HG03378 (cell line): ENCODE measurements around the gene WNT5A.
"Not testable (repeated sequence)": the region's sequence is repeated elsewhere in the genome, so short reads cannot be mapped to it uniquely, and the experiment has no call there.

ENCODE experiments used
- ATAC-seq: cut with Tn5 transposase; IDR thresholded peaks from one replicate; pipeline ENCODE4 v1.9.1; 2021; ENCODE audit warnings: mild to moderate bottlenecking, moderate library complexity; ENCODE audit not compliant: unreplicated experiment

WNT5A gene

DNA sequence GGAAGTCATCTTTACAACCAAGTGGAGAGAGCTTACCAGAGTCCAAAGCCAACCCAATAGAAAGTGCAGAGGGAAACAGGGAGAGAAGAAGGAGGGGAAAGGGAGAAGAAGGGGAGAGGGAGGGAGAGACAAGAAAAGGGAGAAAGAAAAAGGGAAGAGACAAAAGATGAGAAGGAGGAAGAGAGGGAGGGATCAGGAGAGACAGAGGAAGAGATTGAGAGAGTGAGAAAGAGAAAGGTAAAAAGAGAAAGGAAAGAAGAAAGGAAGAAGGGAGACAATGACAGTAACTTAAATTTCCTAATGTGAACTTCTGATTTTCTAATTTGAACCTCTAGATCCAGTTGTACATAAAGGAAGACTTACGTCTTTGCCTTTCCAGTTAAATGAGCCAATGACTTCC is 20.7 kb upstream of the WNT5A start:
- ATAC-seq, result no peak

DNA sequence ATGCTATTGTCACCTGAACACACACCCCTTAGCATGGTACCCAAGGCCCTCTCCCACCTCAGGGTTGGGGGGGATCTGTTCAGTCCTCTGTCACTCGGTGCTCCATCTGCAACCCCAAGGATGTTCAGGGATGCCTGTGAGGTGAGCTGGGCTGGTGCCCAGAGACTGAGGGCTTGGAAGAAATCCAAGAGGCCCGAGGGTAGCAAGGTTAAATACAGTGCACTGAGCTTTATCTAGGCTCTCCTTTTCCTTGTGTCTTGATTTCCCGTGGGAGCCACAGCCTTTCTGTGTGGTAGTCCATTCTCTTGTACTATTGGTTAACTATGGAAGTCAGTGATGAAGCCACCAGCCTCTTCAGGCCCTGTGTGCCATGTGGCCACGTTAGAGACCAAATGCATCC is 18.7 kb upstream of the WNT5A start:
- no peak for ATAC-seq

GRCh38 chr3:55505102-55505501 is 18.0 kb upstream of the WNT5A start:
- not testable (repeated sequence) for ATAC-seq

GRCh38 chr3:55501905-55502304 is 14.8 kb upstream of the WNT5A start:
- ATAC-seq, result no peak

DNA sequence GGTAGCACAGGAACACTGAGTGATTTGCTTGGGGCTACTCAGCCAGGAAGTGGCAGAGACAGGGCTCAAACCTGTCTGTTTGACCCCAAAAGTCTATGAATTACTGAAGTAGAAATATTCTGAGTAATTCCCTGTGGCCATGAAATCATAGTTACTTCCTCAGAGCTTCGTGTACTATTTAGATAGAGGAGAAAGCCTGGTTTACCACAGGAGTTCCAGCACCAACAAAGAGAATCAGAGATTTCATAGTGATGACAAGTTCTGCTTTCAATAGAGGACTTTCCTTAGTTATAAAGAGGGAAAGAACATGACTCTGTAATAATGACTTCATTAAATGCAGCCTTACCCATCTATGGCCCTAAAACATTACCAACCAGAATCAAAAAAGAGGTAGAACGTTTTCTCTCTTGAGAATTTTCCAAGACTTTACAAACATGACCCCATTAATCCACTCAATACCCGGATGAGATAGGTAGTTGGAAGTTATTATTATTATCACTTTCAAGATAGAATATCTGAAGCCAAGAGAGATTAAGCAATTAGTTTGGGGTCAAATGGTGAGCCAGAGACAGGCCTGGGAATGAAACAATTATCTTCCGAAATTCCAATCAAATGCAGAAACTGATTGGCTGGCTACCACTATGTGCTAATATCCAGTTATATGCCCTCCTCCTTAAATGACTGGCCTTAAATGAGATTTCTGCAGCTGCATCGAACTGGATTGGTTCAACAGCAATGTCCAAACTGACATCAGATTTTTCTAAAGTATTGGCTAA is 13.6 kb upstream of the WNT5A start:
- ATAC-seq, result no peak

- ATAC-seq, result no peak
These were observed 11.4 kb upstream of the WNT5A start for GRCh38 chr3:55498520-55498919.

DNA sequence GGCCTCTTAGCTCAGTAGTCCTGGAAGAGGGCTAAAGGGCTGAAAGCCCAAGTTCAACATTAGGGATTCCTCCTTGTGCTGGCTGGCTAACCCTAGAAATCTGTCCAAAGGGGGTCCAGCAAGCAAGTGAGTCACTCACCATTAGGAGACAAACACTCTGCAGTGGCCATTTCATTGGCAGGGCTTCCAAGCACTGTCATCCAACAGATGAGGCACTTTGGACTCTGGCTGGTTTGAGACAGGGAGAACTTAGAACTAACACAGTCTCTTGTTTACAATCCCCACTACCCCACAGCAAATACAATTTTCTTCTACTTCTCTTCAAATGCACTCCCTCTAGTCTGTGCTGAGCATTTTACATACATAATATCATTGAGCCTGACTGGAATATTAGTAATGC is 10.1 kb upstream of the WNT5A start:
- ATAC-seq, result no peak

DNA sequence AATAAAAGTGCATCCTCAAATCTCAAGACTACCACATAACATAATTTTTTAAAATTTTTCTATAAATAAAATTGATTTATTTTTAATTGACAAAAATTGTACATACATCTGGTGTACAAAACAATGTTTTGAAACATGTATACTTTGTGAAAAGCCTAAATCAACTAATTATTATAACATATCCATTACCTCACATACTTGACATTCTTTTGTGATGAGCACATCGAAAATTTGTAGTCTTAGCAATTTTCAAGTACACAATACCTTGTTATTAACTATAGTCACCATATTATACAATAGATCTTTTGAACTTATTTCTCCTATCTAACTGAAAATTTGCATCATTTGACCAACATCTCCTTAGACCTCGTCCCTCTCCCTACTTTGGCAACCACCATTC is 7.9 kb upstream of the WNT5A start:
- ATAC-seq, result no peak

DNA sequence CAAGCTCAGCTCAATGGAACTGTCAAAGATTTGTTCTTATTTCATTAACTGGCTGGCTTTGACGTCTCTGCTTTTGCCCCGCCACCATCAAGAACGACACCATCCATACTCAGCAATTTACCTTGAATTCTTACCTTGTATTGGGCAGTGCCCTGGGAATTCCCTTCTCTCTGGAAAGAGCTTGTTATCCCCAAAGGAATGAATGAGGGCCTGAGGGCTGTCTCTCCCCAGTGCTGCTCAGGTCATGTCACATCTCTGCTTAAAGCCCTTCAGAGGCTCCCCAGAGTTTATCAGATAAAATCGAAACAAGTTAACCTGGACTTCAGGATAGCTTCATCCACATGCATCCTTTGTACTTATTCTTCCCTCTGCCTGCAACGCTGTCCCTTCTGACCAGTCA is 5.9 kb upstream of the WNT5A start:
- no peak for ATAC-seq

GRCh38 chr3:55491296-55491816 is 4.2 kb upstream of the WNT5A start:
- ATAC-seq, result no peak

- no peak for ATAC-seq
These were observed 3.3 kb upstream of the WNT5A start for GRCh38 chr3:55490276-55490913.

- no peak for ATAC-seq
These were observed 2.7 kb upstream of the WNT5A start for GRCh38 chr3:55489798-55490132.

- ATAC-seq, result no peak
These were observed 1.4 kb upstream of the WNT5A start for GRCh38 chr3:55488398-55489055.

- ATAC-seq, result no peak
These were observed 505 bp upstream of the WNT5A start for GRCh38 chr3:55487381-55488241.

DNA sequence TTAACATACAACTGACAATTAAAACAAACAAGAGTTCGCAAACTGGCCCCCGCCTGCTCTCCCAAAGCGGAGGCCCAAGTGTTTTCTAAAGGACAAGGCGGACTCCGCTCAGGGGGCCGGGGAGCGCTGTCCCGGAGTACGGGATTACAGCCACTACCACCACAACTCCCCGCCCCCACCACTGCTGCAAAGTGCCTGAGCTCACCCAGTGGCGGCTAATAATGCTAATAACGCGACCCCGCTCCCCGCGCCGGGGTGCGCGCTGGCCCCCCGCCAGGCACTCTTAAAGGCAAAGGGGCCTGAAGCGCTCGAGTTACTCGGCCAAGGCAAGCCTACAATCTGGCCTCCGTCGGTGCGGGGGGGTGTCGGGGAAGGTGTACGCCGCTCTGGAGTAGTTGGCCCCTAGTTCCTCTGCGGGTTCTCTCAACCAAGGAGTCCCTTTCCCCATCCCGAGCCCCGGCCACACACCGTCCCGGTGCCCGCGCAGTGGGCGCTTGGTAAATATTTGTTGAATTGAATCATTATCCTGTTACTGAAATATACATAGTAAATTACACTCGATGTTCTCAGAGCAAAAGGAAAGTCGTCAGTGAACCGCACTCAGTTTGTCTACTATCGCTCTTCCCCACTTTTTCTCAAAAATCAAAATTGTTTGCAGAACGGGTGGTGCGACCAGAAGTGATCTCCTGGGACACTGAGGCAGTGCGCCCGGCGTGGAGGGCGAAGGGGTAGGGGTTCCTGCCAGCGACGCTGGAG is 827 bp downstream of the WNT5A start:
- no peak for ATAC-seq

DNA sequence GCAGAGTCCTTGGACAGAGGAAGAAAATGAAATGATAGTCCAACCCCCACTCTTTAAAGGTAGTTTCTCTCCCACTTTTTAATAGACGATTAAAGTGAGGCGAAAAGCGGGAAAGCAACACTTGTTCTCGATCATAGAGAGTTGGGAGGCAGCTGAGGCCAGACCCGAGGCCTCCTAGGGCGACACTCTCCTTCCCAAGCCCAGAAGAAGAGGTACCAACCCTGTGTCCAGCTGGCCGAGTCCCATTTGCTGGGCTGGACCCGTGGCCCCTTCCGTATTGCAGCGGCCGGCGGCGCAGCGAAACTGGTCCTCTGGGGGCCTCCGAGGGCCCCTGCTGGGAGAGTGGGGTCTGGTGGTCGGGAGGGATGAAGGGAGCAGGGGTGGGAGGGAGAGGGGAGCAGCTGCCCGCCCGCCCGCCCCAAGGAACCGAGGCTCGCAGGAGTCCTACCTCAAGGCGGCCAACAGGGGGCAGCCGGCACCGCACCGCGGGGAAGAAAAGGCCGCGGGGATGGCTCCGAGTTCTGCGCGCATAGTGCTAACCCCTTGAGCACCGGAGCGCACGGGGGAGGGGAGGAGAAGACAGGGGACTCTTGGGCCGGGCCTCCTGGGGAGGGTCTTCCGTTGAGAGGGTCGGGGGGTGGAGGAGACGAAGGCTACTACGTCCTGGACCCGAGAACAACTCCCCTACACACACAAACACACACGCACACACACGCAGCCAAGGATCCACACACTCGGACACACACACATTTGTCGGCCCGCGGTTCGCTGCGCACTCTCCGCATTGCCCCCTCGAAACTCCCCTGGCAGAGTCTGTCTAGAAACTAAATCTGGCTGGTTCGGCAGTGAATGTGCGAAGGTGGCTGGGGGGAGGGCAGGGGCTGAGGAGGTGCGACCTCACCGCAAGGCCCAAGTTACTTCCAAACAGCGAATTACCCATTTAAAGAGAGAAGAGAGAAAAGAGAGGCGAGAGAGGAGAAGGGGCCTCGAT is 2.0 kb downstream of the WNT5A start:
- peak; percentile 43 for ATAC-seq

GRCh38 chr3:55484191-55484689 is 2.9 kb downstream of the WNT5A start:
- no peak for ATAC-seq

GRCh38 chr3:55483196-55484095 is 3.7 kb downstream of the WNT5A start:
- no peak for ATAC-seq
